Ectodermal cell (in vitro differentiated cells): ENCODE data around the gene LRP1B.

ENCODE experiments used
- H3K27ac ChIP-seq: 2 replicates; pipeline ENCODE4 v1.7.0; 2013; ENCODE audit warnings: mild to moderate bottlenecking, low read depth, low read length; ENCODE audit not compliant: insufficient read depth, poor library complexity, severe bottlenecking
- H3K27me3 ChIP-seq: 2 replicates; pipeline ENCODE4 v1.7.0; 2013; ENCODE audit warnings: mild to moderate bottlenecking, low read length; ENCODE audit not compliant: insufficient read depth, control insufficient read depth, poor library complexity, severe bottlenecking
- H3K36me3 ChIP-seq: one replicate; pipeline ENCODE4 v1.7.0; 2013; ENCODE audit warnings: low read length; ENCODE audit not compliant: control insufficient read depth, insufficient read depth
- H3K4me1 ChIP-seq: one replicate; pipeline ENCODE4 v1.7.0; 2013; ENCODE audit warnings: low read length; ENCODE audit not compliant: control insufficient read depth, insufficient read depth
- H3K4me3 ChIP-seq: 2 replicates; pipeline ENCODE4 v1.7.0; 2013; ENCODE audit warnings: low read depth, low read length, control low read depth; ENCODE audit not compliant: insufficient read depth
- H3K9me3 ChIP-seq: 2 replicates; pipeline ENCODE4 v1.7.0; 2013; ENCODE audit warnings: mild to moderate bottlenecking, low read length, moderate library complexity; ENCODE audit not compliant: control insufficient read depth
- WGBS, 2 experiments: methylation state at CpG; one replicate each; pipeline ENCODE4 v1.1.7; 2013; ENCODE audit warnings: missing lambda C conversion rate in 2 of 2; 5-methylcytosine and 5-hydroxymethylcytosine counted together

LRP1B gene

GRCh38 chr2:140947236-140947635 is 1183.6 kb downstream of the LRP1B start:
- H3K36me3 ChIP-seq = no peaks in the 10 kb centered on the region
- 70 to 80% methylated on average over 3 of the region's 4 CpGs for WGBS, 2 experiments
- no peaks in the 10 kb centered on the region for H3K4me1 ChIP-seq

GRCh38 chr2:140943867-140944266 is 1186.9 kb downstream of the LRP1B start:
- no peaks in the 10 kb centered on the region for H3K9me3 ChIP-seq
- no peak overlapping the region for H3K4me3 ChIP-seq
- H3K36me3 ChIP-seq = no peaks in the 10 kb centered on the region
- H3K4me1 ChIP-seq = no peaks in the 10 kb centered on the region
- H3K27ac ChIP-seq = no peak overlapping the region
- H3K27me3 ChIP-seq = no peaks in the 10 kb centered on the region

More at GRCh38 chr2:140947236-140947635, 1183.6 kb downstream of the LRP1B start:
- H3K27ac ChIP-seq = no peak overlapping the region
- no peak overlapping the region for H3K4me3 ChIP-seq
- H3K9me3 ChIP-seq = no peaks in the 10 kb centered on the region
- no peaks in the 10 kb centered on the region for H3K27me3 ChIP-seq

- no peaks in the 10 kb centered on the region for H3K9me3 ChIP-seq
- no peak overlapping the region for H3K27ac ChIP-seq
- no peak overlapping the region for H3K4me3 ChIP-seq
- WGBS, 2 experiments = 88 to 90% methylated on average over 2 of the region's 2 CpGs
- no peaks in the 10 kb centered on the region for H3K36me3 ChIP-seq
- H3K27me3 ChIP-seq = no peaks in the 10 kb centered on the region
- H3K4me1 ChIP-seq = no peaks in the 10 kb centered on the region
These were observed 1188.5 kb downstream of the LRP1B start for GRCh38 chr2:140942284-140942683.

GRCh38 chr2:140929849-140930248 is 1201.0 kb downstream of the LRP1B start:
- Histone ChIP-seq H3K27ac (no peak overlapping the region), H3K36me3 (no peaks in the 10 kb centered on the region), H3K9me3 (no peaks in the 10 kb centered on the region), H3K27me3 (no peaks in the 10 kb centered on the region), H3K4me1 (no peaks in the 10 kb centered on the region), H3K4me3 (no peak overlapping the region)
- WGBS, 2 experiments = 94 to 95% methylated on average over 5 of the region's 5 CpGs

- Histone ChIP-seq H3K9me3 (no peaks in the 10 kb centered on the region), H3K27me3 (no peaks in the 10 kb centered on the region), H3K4me1 (no peaks in the 10 kb centered on the region), H3K36me3 (no peaks in the 10 kb centered on the region), H3K27ac (no peak overlapping the region), H3K4me3 (no peak overlapping the region)
- WGBS, 2 experiments = 95% methylated on average over 3 of the region's 3 CpGs
These were observed 1212.4 kb downstream of the LRP1B start for GRCh38 chr2:140918426-140918825.

- Histone ChIP-seq H3K36me3 (no peaks in the 10 kb centered on the region), H3K4me1 (no peaks in the 10 kb centered on the region), H3K27ac (no peak overlapping the region), H3K4me3 (no peak overlapping the region), H3K27me3 (no peaks in the 10 kb centered on the region), H3K9me3 (no peaks in the 10 kb centered on the region)
These were observed 1214.4 kb downstream of the LRP1B start for GRCh38 chr2:140916410-140916809.

- Histone ChIP-seq H3K4me3 (no peak overlapping the region), H3K27ac (no peak overlapping the region), H3K9me3 (no peaks in the 10 kb centered on the region), H3K27me3 (no peaks in the 10 kb centered on the region), H3K4me1 (no peaks in the 10 kb centered on the region), H3K36me3 (no peaks in the 10 kb centered on the region)
These were observed 1220.1 kb downstream of the LRP1B start for GRCh38 chr2:140910683-140911082.

- no peaks in the 10 kb centered on the region for H3K27me3 ChIP-seq
- H3K36me3 ChIP-seq = no peaks in the 10 kb centered on the region
- H3K9me3 ChIP-seq = no peaks in the 10 kb centered on the region
- no peak overlapping the region for H3K27ac ChIP-seq
- H3K4me3 ChIP-seq = no peak overlapping the region
- WGBS, 2 experiments = 38 to 40% methylated on average over 6 of the region's 6 CpGs
- no peaks in the 10 kb centered on the region for H3K4me1 ChIP-seq
These were observed 1225.6 kb downstream of the LRP1B start for GRCh38 chr2:140905083-140905781.

GRCh38 chr2:140895378-140895777 is 1235.4 kb downstream of the LRP1B start:
- Histone ChIP-seq H3K4me1 (no peaks in the 10 kb centered on the region), H3K4me3 (no peak overlapping the region), H3K27me3 (no peaks in the 10 kb centered on the region), H3K36me3 (no peaks in the 10 kb centered on the region), H3K9me3 (no peaks in the 10 kb centered on the region), H3K27ac (no peak overlapping the region)
- 62% methylated on average over 9 of the region's 9 CpGs for whole genome bisulfite sequencing, 2 experiments

GRCh38 chr2:140893685-140894084 is 1237.1 kb downstream of the LRP1B start:
- no peak overlapping the region for H3K27ac ChIP-seq
- WGBS, 2 experiments = 89 to 95% methylated on average over 3 of the region's 4 CpGs
- H3K4me3 ChIP-seq = no peak overlapping the region
- no peaks in the 10 kb centered on the region for H3K9me3 ChIP-seq
- no peaks in the 10 kb centered on the region for H3K27me3 ChIP-seq
- no peaks in the 10 kb centered on the region for H3K36me3 ChIP-seq
- no peaks in the 10 kb centered on the region for H3K4me1 ChIP-seq
